Body of pancreas (tissue), 4 donors: ENCODE results near the gene SEMA3G. TPM values are rescaled to one million over a fixed set of nuclear protein-coding genes. Genes with fewer than 3 reads are reported as not detected.
A peak's percentile ranks its signal among the peaks of the same experiment; 100 is the strongest.

ENCODE experiments used
- ATAC-seq: fragments of 150-250 bp; one replicate; pipeline ENCODE4 v1.9.1; 2016
- DNase-seq, 4 donors: peaks; one replicate each; pipeline ENCODE4 v3.0.0-alpha.2; 2019
- H3K27ac ChIP-seq, 4 donors: fragments of 200-600 bp; sonication (generic); 1 replicate in 3 of 4; 2 replicates in 1 of 4; pipeline versions ENCODE4 v1.5.1 to v1.6.1; 2016 to 2019; ENCODE audit warnings: mild to moderate bottlenecking in 1 of 4, mixed read lengths in 1 of 4, moderate library complexity in 1 of 4
- H3K27me3 ChIP-seq, 2 donors: fragments of 200-600 bp; sonication (generic); one replicate each; pipeline ENCODE4 v1.6.0; 2016; ENCODE audit warnings: mild to moderate bottlenecking in 1 of 2
- H3K36me3 ChIP-seq, 2 donors: fragments of 200-600 bp; sonication (generic); replicated peaks in 1 of 2; 2 replicates each; pipeline ENCODE4 v1.5.1; 2016; ENCODE audit warnings: low read depth in 2 of 2; ENCODE audit not compliant: insufficient read depth in 1 of 2
- H3K4me1 ChIP-seq: fragments of 200-600 bp; sonication (generic); one replicate; pipeline ENCODE4 v1.6.0; 2016
- H3K4me3 ChIP-seq, 2 donors: fragments of 200-600 bp; sonication (generic); 1 replicate in 1 of 2; 2 replicates in 1 of 2; pipeline ENCODE4 v1.5.1; 2016 to 2019
- H3K9me3 ChIP-seq, 3 donors: fragments of 200-600 bp; sonication (generic); 1 replicate in 2 of 3; 2 replicates in 1 of 3; pipeline ENCODE4 v1.5.1; 2016
- CTCF ChIP-seq, 7 experiments: fragments of 450-650 bp in 4 of 7; fragments of 200-600 bp in 3 of 7; sonication (generic) in 3 of 7; IDR thresholded peaks; one replicate each; pipeline ENCODE4 v1.5.1; 2016 to 2019; ENCODE audit warnings: antibody characterized with exemption in 7 of 7
- POLR2A ChIP-seq, 3 donors: fragments of 450-650 bp; IDR thresholded peaks; one replicate each; pipeline ENCODE4 v1.6.1; 2016; ENCODE audit warnings: antibody characterized with exemption in 3 of 3, mild to moderate bottlenecking in 2 of 3
- WGBS, 2 donors: methylation state at CpG; one replicate each; pipeline ENCODE4 v1.1.5; 2017; 5-methylcytosine and 5-hydroxymethylcytosine counted together
- intact Hi-C: fragments of 100-400 bp; cut with DNase I; formaldehyde crosslinking; loops from one replicate; pipeline ENCODE4 v1.15.1; 2023
- total RNA-seq, 2 donors: library from RNA; depleted of rRNA; stranded (reverse); fragments of >200 nt; gene quantifications; one replicate each; pipeline ENCODE4 v1.1.0, GENCODE V29; 2016

Gene SEMA3G
- total RNA-seq, 2 donors from 2014 or later = 3.9 to 13.2 TPM

- peaks cover 0 to 12% of the 10 kb centered on the region in 2 donors for H3K36me3 ChIP-seq
- intact Hi-C loops = loop anchor here (10.0 kb wide), 1 partner anchor 77 kb away; the partner anchor contains the start of genes NT5DC2 and UQCC5
- no peaks in the 10 kb centered on the region for H3K27me3 ChIP-seq
- no peaks in the 10 kb centered on the region for H3K9me3 ChIP-seq
- TF ChIP-seq POLR2A (IDR thresholded peaks at IDR 0.05) = no peak
- TF ChIP-seq CTCF (IDR thresholded peaks at IDR 0.05) = no peak
- WGBS, 2 donors = 75 to 83% methylated on average over 6 of the region's 6 CpGs
- DNase-seq (no peak), ATAC-seq (no peak)
- no peak overlapping the region for H3K27ac ChIP-seq
- peaks cover 23% of the 10 kb centered on the region for H3K4me1 ChIP-seq
- H3K4me3 ChIP-seq = no peak overlapping the region
Observed at GRCh38 chr3:52458031-52458760, 13.3 kb upstream of the SEMA3G start.

- 70 to 80% methylated on average over 5 of the region's 5 CpGs for WGBS, 2 donors
- Histone ChIP-seq H3K27ac (peak overlapping the region; percentile 50 to 93 (median 86)), H3K4me3 (no peak overlapping the region), H3K27me3 (no peaks in the 10 kb centered on the region), H3K36me3 (peaks cover 0 to 11% of the 10 kb centered on the region in 2 donors), H3K4me1 (peaks cover 34% of the 10 kb centered on the region), H3K9me3 (no peaks in the 10 kb centered on the region)
- DNase-seq = no peak
- intact Hi-C loops = loop anchor here (10.0 kb wide), 1 partner anchor 78 kb away; the partner anchor contains the start of genes NT5DC2 and UQCC5
- no peak for ATAC-seq
- no peak for TF ChIP-seq POLR2A (IDR thresholded peaks at IDR 0.05)
- TF ChIP-seq CTCF (IDR thresholded peaks at IDR 0.05) = no peak
Observed at GRCh38 chr3:52456800-52457183, 11.9 kb upstream of the SEMA3G start.

- peaks cover 0 to 11% of the 10 kb centered on the region in 2 donors for H3K36me3 ChIP-seq
- H3K4me1 ChIP-seq = peaks cover 34% of the 10 kb centered on the region
- DNase-seq (peak in 2 of 4 donors; percentile 25 to 33), ATAC-seq (peak; percentile 13)
- peak overlapping the region; percentile 50 to 93 (median 86) for H3K27ac ChIP-seq
- TF ChIP-seq POLR2A (IDR thresholded peaks at IDR 0.05) (no peak), CTCF (IDR thresholded peaks at IDR 0.05) (no peak)
- intact Hi-C loops = loop anchor here (10.0 kb wide), 1 partner anchor 79 kb away; the partner anchor contains the start of genes NT5DC2 and UQCC5
- H3K4me3 ChIP-seq = peak overlapping the region; percentile 69 to 88
- 45 to 51% methylated on average over 13 of the region's 13 CpGs for WGBS, 2 donors
- H3K27me3 ChIP-seq = no peaks in the 10 kb centered on the region
- H3K9me3 ChIP-seq = no peaks in the 10 kb centered on the region
Observed at GRCh38 chr3:52456169-52456799, 11.4 kb upstream of the SEMA3G start.

- ATAC-seq (peak; percentile 90), DNase-seq (peak; percentile 91 to 94 (median 92))
- Histone ChIP-seq H3K9me3 (no peaks in the 10 kb centered on the region), H3K27ac (peak within 1 kb of the TSS; percentile 81 to 93 (median 92)), H3K4me3 (peak within 1 kb of the TSS; percentile 69 to 88), H3K27me3 (no peaks in the 10 kb centered on the region), H3K4me1 (peaks cover 39% of the 10 kb centered on the region), H3K36me3 (peaks cover 0 to 6% of the 10 kb centered on the region in 2 donors)
- intact Hi-C loops = loop anchor here (10.0 kb wide), 1 partner anchor 79 kb away; the partner anchor contains the start of genes NT5DC2 and UQCC5
- 1 to 2% methylated on average over 33 to 80 of the region's 86 CpGs for whole genome bisulfite sequencing, 2 donors
- no peak for TF ChIP-seq CTCF (IDR thresholded peaks at IDR 0.05)
- peak; percentile 35 to 81 (median 77) for TF ChIP-seq POLR2A (IDR thresholded peaks at IDR 0.05)
Observed at GRCh38 chr3:52455283-52456168, 10.6 kb upstream of the SEMA3G start, which contains the start of gene NISCH. Gene NISCH (plus strand): TSS chr3:52455604. CDS start chr3:52455642, 38 bp downstream.
